Stimulated activated CD8-positive, alpha-beta memory T cell treated with anti-CD3 and anti-CD28 coated beads, Interleukin-15, amount 100 ng/mL, for 1 hour (primary cell): Measurements from ENCODE around the gene AP1B1.
A peak's percentile ranks its signal among the peaks of the same experiment; 100 is the strongest.

Source experiments
- DNase-seq: peaks from one replicate; pipeline ENCODE4 v3.0.0-alpha.2; 2020; ENCODE audit warnings: low read depth

The AP1B1 gene

GRCh38 chr22:29313126-29313575 lies 75.2 kb downstream of the AP1B1 start:
- no peak for DNase-seq

GRCh38 chr22:29312218-29313125 lies 75.9 kb downstream of the AP1B1 start:
- no peak for DNase-seq

GRCh38 chr22:29311464-29312217 lies 76.7 kb downstream of the AP1B1 start:
- DNase-seq: no peak

- DNase-seq: peak; percentile 25
These were observed 77.5 kb downstream of the AP1B1 start for GRCh38 chr22:29310863-29311339.

GRCh38 chr22:29310065-29310862 lies 78.1 kb downstream of the AP1B1 start:
- DNase-seq: no peak

GRCh38 chr22:29309332-29310064 lies 78.9 kb downstream of the AP1B1 start:
- no peak for DNase-seq

- DNase-seq: no peak
These were observed 79.5 kb downstream of the AP1B1 start for GRCh38 chr22:29308791-29309262.

GRCh38 chr22:29308148-29308790 lies 80.1 kb downstream of the AP1B1 start:
- no peak for DNase-seq

GRCh38 chr22:29307596-29308147 lies 80.7 kb downstream of the AP1B1 start:
- no peak for DNase-seq

- no peak for DNase-seq
These were observed 81.4 kb downstream of the AP1B1 start for GRCh38 chr22:29306835-29307595.

GRCh38 chr22:29306175-29306834 lies 82.1 kb downstream of the AP1B1 start, which contains the start of gene GAS2L1:
Gene GAS2L1 (plus strand): TSS chr22:29306650. CDS start chr22:29308106, 1,456 bp downstream.
- DNase-seq: no peak

GRCh38 chr22:29305836-29306174 lies 82.6 kb downstream of the AP1B1 start:
- DNase-seq: no peak

GRCh38 chr22:29302681-29303465 lies 85.5 kb downstream of the AP1B1 start:
- DNase-seq: no peak

GRCh38 chr22:29302402-29302680 lies 86.0 kb downstream of the AP1B1 start:
- DNase-seq: no peak

GRCh38 chr22:29301716-29302401 lies 86.5 kb downstream of the AP1B1 start:
- no peak for DNase-seq

GRCh38 chr22:29300807-29301601 lies 87.4 kb downstream of the AP1B1 start:
- no peak for DNase-seq

- no peak for DNase-seq
These were observed 87.9 kb downstream of the AP1B1 start for GRCh38 chr22:29300467-29300806.
